Measurements from ENCODE around the gene DZANK1.

Gene DZANK1

DNA sequence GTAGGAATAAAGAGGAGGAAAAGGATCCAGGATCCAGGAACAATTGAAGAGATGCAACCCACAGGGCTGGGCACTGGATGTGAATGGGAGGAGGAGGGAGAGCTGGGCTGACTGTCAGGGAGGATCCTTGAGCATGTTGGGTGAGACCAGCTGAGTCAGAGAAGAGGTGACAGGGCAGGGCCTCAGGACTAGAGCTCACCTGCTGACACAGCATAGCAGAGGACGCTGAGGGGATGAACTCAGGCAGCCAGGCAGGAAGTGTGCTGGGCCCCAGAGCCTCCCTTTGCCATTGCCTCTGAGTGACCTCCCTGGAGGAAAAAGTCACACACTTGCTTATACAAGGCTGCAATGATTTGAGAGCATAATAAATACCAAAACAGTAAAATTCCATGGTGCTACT, 106.2 kb downstream of the DZANK1 start:
- H3K36me3 ChIP-seq (ENCODE audit: control insufficient read depth in 2 of 2, insufficient read depth in 1 of 2, low read length in 2 of 2): no peaks in the 10 kb centered on the region
- no peak overlapping the region for H3K27ac ChIP-seq (ENCODE audit: extremely low read depth, low read depth, low read length)
- CTCF ChIA-PET: no interaction called here
- POLR2A ChIA-PET: no interaction called here
- no peaks in the 10 kb centered on the region for H3K4me1 ChIP-seq (ENCODE audit: control insufficient read depth, insufficient read depth, low read length)
- TF ChIP-seq, protein P1, sequence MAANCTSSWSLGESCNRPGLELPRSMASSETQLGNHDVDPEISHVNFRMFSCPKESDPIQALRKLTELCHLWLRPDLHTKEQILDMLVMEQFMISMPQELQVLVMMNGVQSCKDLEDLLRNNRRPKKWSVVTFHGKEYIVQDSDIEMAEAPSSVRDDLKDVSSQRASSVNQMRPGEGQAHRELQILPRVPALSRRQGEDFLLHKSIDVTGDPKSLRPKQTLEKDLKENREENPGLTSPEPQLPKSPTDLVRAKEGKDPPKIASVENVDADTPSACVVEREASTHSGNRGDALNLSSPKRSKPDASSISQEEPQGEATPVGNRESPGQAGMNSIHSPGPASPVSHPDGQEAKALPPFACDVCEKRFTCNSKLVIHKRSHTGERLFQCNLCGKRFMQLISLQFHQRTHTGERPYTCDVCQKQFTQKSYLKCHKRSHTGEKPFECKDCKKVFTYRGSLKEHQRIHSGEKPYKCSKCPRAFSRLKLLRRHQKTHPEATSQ (tag by site-specific recombination; IDR thresholded peaks at IDR 0.05): no peak
- TF ChIP-seq, protein P2, sequence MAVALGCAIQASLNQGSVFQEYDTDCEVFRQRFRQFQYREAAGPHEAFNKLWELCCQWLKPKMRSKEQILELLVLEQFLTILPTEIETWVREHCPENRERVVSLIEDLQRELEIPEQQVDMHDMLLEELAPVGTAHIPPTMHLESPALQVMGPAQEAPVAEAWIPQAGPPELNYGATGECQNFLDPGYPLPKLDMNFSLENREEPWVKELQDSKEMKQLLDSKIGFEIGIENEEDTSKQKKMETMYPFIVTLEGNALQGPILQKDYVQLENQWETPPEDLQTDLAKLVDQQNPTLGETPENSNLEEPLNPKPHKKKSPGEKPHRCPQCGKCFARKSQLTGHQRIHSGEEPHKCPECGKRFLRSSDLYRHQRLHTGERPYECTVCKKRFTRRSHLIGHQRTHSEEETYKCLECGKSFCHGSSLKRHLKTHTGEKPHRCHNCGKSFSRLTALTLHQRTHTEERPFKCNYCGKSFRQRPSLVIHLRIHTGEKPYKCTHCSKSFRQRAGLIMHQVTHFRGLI (tag by site-specific recombination; IDR thresholded peaks at IDR 0.05): no peak
- H3K4me3 ChIP-seq (ENCODE audit: low read depth, low read length): no peak overlapping the region
- no peaks in the 10 kb centered on the region for H3K9me3 ChIP-seq (ENCODE audit: control insufficient read depth, insufficient read depth, low read depth, low read length)

DNA sequence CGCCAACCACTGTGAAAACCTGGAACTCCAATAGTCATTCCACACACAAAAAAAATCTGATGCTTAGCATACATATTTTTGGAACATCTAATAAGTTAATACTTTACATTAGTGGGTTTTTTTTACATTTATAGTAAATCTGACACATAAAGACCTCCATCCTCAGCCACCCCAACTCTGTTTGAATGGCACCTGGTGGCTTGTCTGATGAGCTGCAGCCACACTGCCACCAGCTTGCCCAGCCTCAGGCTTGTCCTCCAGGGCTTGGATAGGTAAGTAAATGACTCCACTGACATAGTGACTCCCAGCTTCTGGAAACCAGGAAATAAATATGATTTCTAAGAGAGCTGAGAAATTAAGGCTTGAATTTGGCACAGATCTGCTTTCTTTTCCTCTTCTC, 107.0 kb downstream of the DZANK1 start:
- Histone ChIP-seq H3K4me1 (ENCODE audit: control insufficient read depth, insufficient read depth, low read length) (no peaks in the 10 kb centered on the region), H3K36me3 (ENCODE audit: control insufficient read depth in 2 of 2, insufficient read depth in 1 of 2, low read length in 2 of 2) (no peaks in the 10 kb centered on the region), H3K27ac (ENCODE audit: extremely low read depth, low read depth, low read length) (no peak overlapping the region), H3K4me3 (ENCODE audit: low read depth, low read length) (no peak overlapping the region), H3K9me3 (ENCODE audit: control insufficient read depth, insufficient read depth, low read depth, low read length) (no peaks in the 10 kb centered on the region)
- CTCF ChIA-PET: no interaction called here
- POLR2A ChIA-PET: no interaction called here
- no peak for TF ChIP-seq BCL11A (tag by site-specific recombination; IDR thresholded peaks at IDR 0.05; ENCODE audit: low read depth)
- TF ChIP-seq ZNF654 (tag by site-specific recombination; IDR thresholded peaks at IDR 0.05; ENCODE audit: low read depth): no peak
- TF ChIP-seq ZNF549 (tag by site-specific recombination; IDR thresholded peaks at IDR 0.05): no peak
- no peak for TF ChIP-seq ZNF548 (tag by site-specific recombination; IDR thresholded peaks at IDR 0.05)
- TF ChIP-seq, protein P3, sequence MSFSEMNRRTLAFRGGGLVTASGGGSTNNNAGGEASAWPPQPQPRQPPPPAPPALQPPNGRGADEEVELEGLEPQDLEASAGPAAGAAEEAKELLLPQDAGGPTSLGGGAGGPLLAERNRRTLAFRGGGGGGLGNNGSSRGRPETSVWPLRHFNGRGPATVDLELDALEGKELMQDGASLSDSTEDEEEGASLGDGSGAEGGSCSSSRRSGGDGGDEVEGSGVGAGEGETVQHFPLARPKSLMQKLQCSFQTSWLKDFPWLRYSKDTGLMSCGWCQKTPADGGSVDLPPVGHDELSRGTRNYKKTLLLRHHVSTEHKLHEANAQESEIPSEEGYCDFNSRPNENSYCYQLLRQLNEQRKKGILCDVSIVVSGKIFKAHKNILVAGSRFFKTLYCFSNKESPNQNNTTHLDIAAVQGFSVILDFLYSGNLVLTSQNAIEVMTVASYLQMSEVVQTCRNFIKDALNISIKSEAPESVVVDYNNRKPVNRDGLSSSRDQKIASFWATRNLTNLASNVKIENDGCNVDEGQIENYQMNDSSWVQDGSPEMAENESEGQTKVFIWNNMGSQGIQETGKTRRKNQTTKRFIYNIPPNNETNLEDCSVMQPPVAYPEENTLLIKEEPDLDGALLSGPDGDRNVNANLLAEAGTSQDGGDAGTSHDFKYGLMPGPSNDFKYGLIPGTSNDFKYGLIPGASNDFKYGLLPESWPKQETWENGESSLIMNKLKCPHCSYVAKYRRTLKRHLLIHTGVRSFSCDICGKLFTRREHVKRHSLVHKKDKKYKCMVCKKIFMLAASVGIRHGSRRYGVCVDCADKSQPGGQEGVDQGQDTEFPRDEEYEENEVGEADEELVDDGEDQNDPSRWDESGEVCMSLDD (tag by site-specific recombination; IDR thresholded peaks at IDR 0.05): no peak
- TF ChIP-seq, protein P4, sequence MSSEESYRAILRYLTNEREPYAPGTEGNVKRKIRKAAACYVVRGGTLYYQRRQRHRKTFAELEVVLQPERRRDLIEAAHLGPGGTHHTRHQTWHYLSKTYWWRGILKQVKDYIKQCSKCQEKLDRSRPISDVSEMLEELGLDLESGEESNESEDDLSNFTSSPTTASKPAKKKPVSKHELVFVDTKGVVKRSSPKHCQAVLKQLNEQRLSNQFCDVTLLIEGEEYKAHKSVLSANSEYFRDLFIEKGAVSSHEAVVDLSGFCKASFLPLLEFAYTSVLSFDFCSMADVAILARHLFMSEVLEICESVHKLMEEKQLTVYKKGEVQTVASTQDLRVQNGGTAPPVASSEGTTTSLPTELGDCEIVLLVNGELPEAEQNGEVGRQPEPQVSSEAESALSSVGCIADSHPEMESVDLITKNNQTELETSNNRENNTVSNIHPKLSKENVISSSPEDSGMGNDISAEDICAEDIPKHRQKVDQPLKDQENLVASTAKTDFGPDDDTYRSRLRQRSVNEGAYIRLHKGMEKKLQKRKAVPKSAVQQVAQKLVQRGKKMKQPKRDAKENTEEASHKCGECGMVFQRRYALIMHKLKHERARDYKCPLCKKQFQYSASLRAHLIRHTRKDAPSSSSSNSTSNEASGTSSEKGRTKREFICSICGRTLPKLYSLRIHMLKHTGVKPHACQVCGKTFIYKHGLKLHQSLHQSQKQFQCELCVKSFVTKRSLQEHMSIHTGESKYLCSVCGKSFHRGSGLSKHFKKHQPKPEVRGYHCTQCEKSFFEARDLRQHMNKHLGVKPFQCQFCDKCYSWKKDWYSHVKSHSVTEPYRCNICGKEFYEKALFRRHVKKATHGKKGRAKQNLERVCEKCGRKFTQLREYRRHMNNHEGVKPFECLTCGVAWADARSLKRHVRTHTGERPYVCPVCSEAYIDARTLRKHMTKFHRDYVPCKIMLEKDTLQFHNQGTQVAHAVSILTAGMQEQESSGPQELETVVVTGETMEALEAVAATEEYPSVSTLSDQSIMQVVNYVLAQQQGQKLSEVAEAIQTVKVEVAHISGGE (tag by site-specific recombination; conservative IDR thresholded peaks at IDR 0.05; ENCODE audit: low read depth): no peak
- no peak for TF ChIP-seq ZSCAN23 (tag by site-specific recombination; IDR thresholded peaks at IDR 0.05)
- TF ChIP-seq ZNF311 (tag by site-specific recombination; IDR thresholded peaks at IDR 0.05; ENCODE audit: borderline replicate concordance): no peak
- TF ChIP-seq SETDB1 (IDR thresholded peaks at IDR 0.05; ENCODE audit: insufficient read length, low read length): no peak
- TF ChIP-seq BCL11B (tag by site-specific recombination; IDR thresholded peaks at IDR 0.05; ENCODE audit: low read depth): no peak
- TF ChIP-seq, protein P5, sequence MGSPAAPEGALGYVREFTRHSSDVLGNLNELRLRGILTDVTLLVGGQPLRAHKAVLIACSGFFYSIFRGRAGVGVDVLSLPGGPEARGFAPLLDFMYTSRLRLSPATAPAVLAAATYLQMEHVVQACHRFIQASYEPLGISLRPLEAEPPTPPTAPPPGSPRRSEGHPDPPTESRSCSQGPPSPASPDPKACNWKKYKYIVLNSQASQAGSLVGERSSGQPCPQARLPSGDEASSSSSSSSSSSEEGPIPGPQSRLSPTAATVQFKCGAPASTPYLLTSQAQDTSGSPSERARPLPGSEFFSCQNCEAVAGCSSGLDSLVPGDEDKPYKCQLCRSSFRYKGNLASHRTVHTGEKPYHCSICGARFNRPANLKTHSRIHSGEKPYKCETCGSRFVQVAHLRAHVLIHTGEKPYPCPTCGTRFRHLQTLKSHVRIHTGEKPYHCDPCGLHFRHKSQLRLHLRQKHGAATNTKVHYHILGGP (tag by site-specific recombination; IDR thresholded peaks at IDR 0.05): no peak
- no peak for TF ChIP-seq ZNF404 (tag by site-specific recombination; IDR thresholded peaks at IDR 0.05)

All from HEK293 (cell line).